ENCODE measurements around the gene CCDC158. TPM values are rescaled to one million over a fixed set of nuclear protein-coding genes. Genes with fewer than 3 reads are reported as not detected.

The CCDC158 gene
- total and polyA plus RNA-seq, 2 of the 8 experiments (the other 6 are each of a cell fraction or from before 2014, with no cell fraction given), result not detected

- no peak within 1 kb of the TSS for H4K8ac ChIP-seq (ENCODE audit: extremely low read depth, insufficient read depth, low read length)
- H2BK20ac ChIP-seq (ENCODE audit: low read length), result peak within 1 kb of the TSS; percentile 63; the same call in 1 of the 2 replicates
- H2BK5ac ChIP-seq (ENCODE audit: low read depth, low read length), result peak within 1 kb of the TSS; percentile 49; the same call in 1 of the 2 replicates
- FAIRE-seq (peak; percentile 91), DNase-seq (ENCODE audit: low read depth in 1 of 2, low spot score in 2 of 2) (no peak)
- TF ChIP-seq POLR2A (IDR thresholded peaks at IDR 0.05; ENCODE audit: control extremely low read depth in 1 of 2, low read depth in 2 of 2, low read length in 2 of 2) (no peak), ASH2L (IDR thresholded peaks at IDR 0.05; ENCODE audit: low read length) (peak; percentile 93), TAF1 (IDR thresholded peaks at IDR 0.05; ENCODE audit: low read depth, low read length) (0 out of 2 replicates have a peak, but pooled peaks have one; percentile 20)
- peak within 1 kb of the TSS; percentile 9 to 63 (median 42) for H3K9ac ChIP-seq (replicated peaks in 1 of 4; ENCODE audit: extremely low read depth in 1 of 4, low read depth in 3 of 4, low read length in 3 of 4)
- no peaks in the 10 kb centered on the region for H3K27me3 ChIP-seq (replicated peaks in 1 of 4; ENCODE audit: control insufficient read depth in 3 of 4, extremely low read depth in 1 of 4, insufficient read depth in 3 of 4, low read length in 3 of 4)
- 15% methylated on average over 9 of the region's 9 CpGs; no CpG with 5 or more reads in 1 of the 2 experiments for WGBS, 2 experiments (ENCODE audit: extremely low coverage in 1 of 2, insufficient coverage in 1 of 2, insufficient read length in 1 of 2, insufficient replicate concordance in 2 of 2, low coverage in 1 of 2, low lambda C conversion rate in 2 of 2, missing lambda C conversion rate in 1 of 2)
- 0 out of 4 replicates have a peak, but pooled peaks cover 0 to 4% of the 10 kb centered on the region in 2 experiments for H3K79me2 ChIP-seq (ENCODE audit: control insufficient read depth in 1 of 2, insufficient read depth in 2 of 2, low read length in 2 of 2)
- peak within 1 kb of the TSS; percentile 30 to 60 (median 42) for H3K4me3 ChIP-seq (ENCODE audit: extremely low read depth in 1 of 4, insufficient read depth in 2 of 4, low read depth in 3 of 4, low read length in 4 of 4)
- no peaks in the 10 kb centered on the region for H3K9me3 ChIP-seq (ENCODE audit: insufficient read depth in 2 of 2, low read depth in 1 of 2, low read length in 1 of 2)
- no peak within 1 kb of the TSS for H2BK15ac ChIP-seq (ENCODE audit: low read length)
- H3K14ac ChIP-seq (ENCODE audit: insufficient read length), result no peak within 1 kb of the TSS
- H3K56ac ChIP-seq (replicated peaks; ENCODE audit: insufficient read length, low read depth, low read length), result no peak within 1 kb of the TSS
- ChIA-PET CTCF (ENCODE audit: partially characterized antibody) (interaction anchor here (0.6 to 17.5 kb wide), 13 partner anchors 9 to 345 kb away, joined by 3 to 314 read pairs (median 4); no protein-coding TSS in a partner anchor), POLR2A (ENCODE audit: partially characterized antibody) (interaction anchor here (0.7 to 2.4 kb wide), 13 partner anchors 10 to 328 kb away, joined by 3 to 15 read pairs (median 3); no protein-coding TSS in a partner anchor)
- H2BK120ac ChIP-seq (replicated peaks; ENCODE audit: low read depth, low read length), result peak within 1 kb of the TSS; percentile 21
- H2AFZ ChIP-seq (ENCODE audit: low read length), result peak within 1 kb of the TSS; percentile 45; the same call in 1 of the 2 replicates
- H4K5ac ChIP-seq (ENCODE audit: insufficient read length, low read depth, low read length), result peak within 1 kb of the TSS; percentile 82
- H3K4ac ChIP-seq (replicated peaks; ENCODE audit: insufficient read length, low read depth, low read length), result no peak within 1 kb of the TSS
- peak within 1 kb of the TSS; percentile 61 for H2BK12ac ChIP-seq (ENCODE audit: low read depth, low read length)
- H4K20me1 ChIP-seq (replicated peaks in 1 of 2; ENCODE audit: control insufficient read depth in 1 of 2, insufficient read depth in 2 of 2, low read length in 2 of 2), result no peaks in the 10 kb centered on the region
- peaks cover 0 to 12% (median 8%) of the 10 kb centered on the region in 4 experiments; a peak in 4 of 7 replicates for H3K4me1 ChIP-seq (replicated peaks in 1 of 4; ENCODE audit: control insufficient read depth in 3 of 4, insufficient read depth in 4 of 4, low read length in 3 of 4)
- H3K18ac ChIP-seq (ENCODE audit: extremely low read depth, low read length), result peak within 1 kb of the TSS; percentile 48; the same call in 1 of the 2 replicates
- no peak within 1 kb of the TSS for H2AK5ac ChIP-seq (ENCODE audit: low read depth, low read length)
- H3K27ac ChIP-seq (ENCODE audit: low read depth, low read length), result peak within 1 kb of the TSS; percentile 60
- H3K4me2 ChIP-seq (ENCODE audit: insufficient read depth in 1 of 2, low read depth in 2 of 2, low read length in 2 of 2), result peak within 1 kb of the TSS; percentile 60 to 96
- H3K36me3 ChIP-seq (ENCODE audit: control insufficient read depth in 2 of 4, insufficient read depth in 4 of 4, low read length in 3 of 4), result peaks cover 0 to 4% (median 0%) of the 10 kb centered on the region in 4 experiments; a peak in 2 of 8 replicates
- H3K23ac ChIP-seq (ENCODE audit: insufficient read length), result no peak within 1 kb of the TSS
- H3K79me1 ChIP-seq (ENCODE audit: low read depth, low read length), result no peaks in the 10 kb centered on the region
- H3K23me2 ChIP-seq (ENCODE audit: low read depth, low read length), result 0 out of 2 replicates have a peak, but pooled peaks cover 3% of the 10 kb centered on the region
- peak within 1 kb of the TSS; percentile 38 for H4K91ac ChIP-seq (replicated peaks; ENCODE audit: insufficient read length, low read length)
Measured at GRCh38 chr4:76434901-76435527, 14.1 kb upstream of the CCDC158 start, which contains the start of gene SHROOM3. Gene SHROOM3, plus strand, starts transcription at chr4:76435229. Its CDS starts 824 bp downstream, at chr4:76436053.

Data from H1 (cell line).